NCI-H748 (cell line): ENCODE data around the gene TAMALIN.
"Not testable (repeated sequence)": the region's sequence is repeated elsewhere in the genome, so short reads cannot be mapped to it uniquely, and the experiment has no call there.

Experiments used
- DNase-seq: peaks from one replicate; lab custom pipeline; 2025; ENCODE audit not compliant: unreplicated experiment; lab: John Stamatoyannopoulos, UW

TAMALIN gene

DNA sequence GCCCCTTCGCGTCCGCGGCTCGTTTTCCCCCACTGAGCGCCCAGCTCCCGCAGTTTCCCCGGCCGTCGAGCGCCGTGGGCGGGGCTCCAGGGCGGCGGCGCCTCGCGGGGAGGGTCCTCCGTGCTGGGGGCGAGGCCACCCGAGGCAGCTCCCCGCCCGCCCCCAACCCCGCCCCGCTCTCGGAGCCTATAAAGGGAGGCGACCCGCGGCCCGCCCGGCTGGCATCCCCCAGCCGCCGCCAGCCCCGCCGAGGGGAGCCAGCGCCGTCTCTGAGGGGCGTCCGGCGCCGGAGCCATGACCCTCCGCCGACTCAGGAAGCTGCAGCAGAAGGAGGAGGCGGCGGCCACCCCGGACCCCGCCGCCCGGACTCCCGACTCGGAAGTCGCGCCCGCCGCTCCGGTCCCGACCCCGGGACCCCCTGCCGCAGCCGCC, at the start of gene TAMALIN:
TAMALIN (plus strand) TSS at position 221 of the 432 bp plus-strand sequence; CDS start at position 295, 74 bp downstream.
- DNase-seq: peak; percentile 71

DNA sequence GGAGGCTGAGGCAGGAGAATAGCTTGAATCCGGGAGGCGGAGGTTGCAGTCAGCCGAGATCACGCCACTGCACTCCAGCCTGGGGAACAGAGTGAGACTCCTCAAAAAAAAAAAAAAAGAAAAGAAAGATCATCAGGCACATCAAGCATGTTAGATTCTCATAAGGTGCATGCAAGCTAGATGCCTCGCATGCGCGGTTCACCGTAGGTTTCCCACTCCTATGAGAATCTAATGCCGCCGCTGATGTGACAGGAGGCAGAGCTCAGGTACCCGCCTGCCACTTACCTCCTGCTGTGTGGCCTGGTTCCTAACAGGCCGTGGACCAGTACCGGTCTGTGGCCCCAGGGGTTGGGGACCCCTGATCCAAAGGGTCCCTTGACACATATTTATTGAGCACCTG, 48.2 kb upstream of the TAMALIN start:
- DNase-seq: no peak

DNA sequence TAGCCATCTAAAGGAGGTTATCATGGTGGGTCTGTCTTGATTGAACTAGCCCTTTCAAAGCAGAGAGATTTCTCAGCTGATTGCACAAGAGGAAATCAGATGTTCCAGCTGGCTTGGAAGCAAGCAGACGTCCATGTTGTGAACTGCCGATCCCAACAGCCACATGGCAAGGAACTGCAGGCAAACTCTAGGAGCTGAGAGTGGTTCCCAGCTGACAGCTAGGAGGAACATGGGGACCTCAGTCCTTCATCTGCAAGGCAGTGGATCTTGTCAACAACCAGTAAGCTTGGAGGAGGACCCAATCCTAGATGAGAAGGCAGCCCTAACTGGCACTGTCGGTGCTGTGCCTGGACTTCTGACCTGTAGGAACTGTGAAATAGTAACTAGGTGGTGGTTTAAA, 47.5 kb upstream of the TAMALIN start:
- DNase-seq: no peak

DNA sequence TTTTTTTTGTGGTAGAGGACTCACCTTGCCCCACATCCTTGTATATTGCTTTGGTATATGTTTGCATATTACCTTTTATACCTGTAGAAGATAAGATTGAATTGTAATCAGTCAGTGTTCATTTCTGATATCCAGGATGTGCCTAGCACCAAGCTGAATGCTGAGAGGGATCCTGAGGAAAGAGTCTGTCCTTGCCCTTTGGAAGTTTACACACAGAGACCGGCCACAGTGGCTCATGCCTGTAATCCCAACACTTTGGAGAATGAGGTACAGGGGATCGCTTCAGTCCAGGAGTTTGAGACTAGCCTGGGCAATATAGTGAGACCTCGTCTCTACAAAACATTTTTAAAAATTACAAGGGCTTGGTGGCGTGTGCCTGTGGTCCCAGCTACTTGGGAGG, 46.8 kb upstream of the TAMALIN start:
- no peak for DNase-seq

DNA sequence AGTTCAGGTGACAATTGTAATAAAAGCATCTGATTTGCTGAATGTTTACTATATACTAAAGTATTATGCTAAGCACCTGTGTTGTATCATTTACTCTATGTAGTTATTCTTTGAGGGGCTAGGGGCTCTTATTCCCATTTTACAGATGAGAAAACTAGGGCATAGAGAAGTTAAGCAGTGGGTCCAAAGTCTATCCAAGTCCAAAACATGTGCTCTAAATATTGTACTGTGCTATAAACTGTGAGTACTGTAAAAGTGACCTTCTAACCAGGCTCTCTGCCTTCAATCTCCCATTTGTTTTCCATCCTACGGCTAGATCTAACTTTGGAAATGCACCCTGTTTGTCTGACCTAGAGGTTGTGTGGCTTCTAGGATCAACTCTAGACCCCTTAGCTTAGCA, 46.3 kb upstream of the TAMALIN start:
- DNase-seq: no peak

DNA sequence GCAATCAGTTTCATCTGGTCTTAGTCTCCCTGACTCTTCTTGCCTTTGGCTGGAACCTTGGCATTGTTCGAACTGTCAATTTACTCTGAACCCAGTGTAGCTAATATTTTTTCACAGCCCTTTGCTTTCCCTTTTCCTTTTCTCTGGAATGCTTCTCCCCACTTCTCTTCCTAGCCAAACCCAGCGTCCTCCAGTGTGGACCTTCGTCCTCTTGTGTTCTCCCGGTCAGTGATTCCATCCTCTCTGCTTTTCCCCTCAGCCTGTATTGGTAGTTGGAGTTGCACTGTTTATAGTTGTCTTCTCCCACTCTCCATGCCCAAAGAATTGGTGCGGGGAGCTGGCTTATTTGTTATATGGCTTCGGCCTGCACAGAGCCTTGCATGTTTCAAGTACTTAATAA, 45.9 kb upstream of the TAMALIN start:
- no peak for DNase-seq

DNA sequence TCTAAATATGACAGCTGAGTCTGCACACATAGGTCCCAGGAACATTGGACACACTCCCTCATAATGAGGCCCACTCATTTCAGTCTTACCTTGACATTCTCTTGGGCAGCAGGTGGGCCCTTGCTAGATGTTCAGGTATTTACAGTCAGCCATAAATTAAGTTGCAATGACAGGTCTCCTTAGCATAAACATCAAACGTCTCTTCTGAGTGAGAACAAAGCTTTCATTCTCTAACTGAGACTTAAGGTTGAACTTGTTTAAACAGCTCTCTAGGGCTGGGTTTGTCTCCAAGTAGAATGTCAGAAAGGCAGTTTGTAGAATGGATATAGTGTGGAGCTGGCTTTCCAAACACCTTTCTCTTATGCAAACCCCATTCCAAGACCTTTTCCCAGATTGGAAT, 44.9 kb upstream of the TAMALIN start:
- no peak for DNase-seq

DNA sequence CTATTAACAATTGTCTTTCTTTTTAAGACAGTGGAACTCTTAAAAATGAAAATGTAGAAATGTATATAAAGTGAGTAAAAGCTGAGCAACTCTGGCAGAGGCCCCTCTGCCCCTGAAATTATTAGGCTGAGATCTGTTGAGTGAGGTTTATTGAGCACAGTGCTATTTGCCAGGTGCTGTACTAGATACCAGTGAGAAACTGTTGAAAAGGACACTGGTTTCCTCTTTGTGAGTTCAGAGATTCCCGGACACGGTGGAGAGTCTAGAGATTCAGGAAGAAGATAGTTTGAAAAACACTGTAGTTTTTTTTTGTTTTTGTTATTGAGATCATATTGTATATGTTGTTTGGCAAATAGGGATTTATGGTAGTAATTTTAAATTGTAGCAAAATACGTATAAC, 44.0 kb upstream of the TAMALIN start:
- DNase-seq: no peak

DNA sequence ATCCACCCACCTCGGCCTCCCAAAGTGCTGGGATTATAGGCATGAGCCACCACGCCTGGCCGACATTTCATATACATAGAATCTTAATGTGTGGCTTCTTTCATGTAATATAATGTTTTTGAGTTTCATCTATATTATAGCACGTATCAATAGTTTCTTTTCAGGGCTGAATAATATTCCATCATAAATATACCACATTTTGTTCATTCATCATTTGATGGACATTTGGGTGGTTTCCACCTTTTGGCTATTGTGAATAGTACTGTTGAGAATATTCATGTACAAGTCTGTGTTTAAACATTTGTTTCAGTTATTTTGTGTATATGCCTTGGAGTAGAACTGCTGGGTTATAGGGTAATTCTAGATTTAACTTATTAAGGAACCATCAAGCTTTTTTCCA, 43.3 kb upstream of the TAMALIN start:
- DNase-seq: no peak

DNA sequence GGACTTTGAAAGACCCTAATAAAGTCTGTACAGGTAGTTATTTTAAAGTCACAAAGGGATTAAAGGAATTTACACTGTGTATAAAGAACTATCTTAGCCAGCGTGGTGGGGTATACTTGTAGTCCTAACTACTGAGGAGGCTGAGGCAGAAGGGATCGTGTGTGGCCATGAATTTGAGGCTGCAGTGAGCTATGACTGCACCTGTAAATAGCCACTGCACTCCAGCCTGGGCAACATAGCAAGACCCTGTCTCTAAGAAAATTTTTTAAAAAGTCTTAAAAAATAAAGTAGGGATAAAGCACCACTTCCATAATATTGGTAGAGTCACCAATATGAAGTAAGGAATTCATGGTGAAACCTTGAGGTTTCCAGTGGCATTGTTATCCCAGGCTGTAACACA, 37.1 kb upstream of the TAMALIN start:
- DNase-seq: no peak

DNA sequence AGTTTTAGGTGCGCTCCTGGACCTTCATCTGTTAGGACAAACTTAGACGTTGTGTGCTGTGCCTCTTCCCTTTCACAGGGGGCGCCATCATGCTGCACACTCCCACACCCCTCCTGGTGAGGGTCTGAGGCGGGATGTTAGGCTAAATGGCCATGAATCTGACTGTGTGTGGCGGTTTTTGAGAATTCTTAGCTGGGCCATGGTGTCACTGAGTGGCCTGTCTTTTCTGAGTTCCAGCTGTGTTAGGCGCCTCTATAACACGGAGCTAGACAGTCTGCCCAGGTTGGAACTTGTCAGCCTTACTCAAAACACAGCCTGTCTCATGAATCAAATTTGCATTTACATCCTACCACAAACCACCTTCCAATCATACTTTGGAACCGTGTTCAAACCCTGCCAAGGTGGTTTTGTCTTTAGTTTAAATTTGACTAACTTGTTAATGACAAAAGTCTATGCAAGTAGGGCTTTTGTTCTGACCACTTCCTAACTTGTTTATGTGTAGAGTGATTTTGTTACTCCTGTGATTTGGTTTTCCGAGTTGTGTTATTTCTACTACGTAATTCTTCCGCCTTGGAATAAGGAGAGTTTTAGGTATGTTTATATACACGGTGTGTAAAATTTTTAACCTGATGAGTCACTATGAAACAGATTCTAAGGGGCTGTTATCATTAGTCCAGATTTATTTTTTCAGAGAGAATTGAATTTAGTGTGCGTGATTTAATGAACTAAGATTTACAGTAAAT, 35.7 kb upstream of the TAMALIN start:
- peak; percentile 10 for DNase-seq

DNA sequence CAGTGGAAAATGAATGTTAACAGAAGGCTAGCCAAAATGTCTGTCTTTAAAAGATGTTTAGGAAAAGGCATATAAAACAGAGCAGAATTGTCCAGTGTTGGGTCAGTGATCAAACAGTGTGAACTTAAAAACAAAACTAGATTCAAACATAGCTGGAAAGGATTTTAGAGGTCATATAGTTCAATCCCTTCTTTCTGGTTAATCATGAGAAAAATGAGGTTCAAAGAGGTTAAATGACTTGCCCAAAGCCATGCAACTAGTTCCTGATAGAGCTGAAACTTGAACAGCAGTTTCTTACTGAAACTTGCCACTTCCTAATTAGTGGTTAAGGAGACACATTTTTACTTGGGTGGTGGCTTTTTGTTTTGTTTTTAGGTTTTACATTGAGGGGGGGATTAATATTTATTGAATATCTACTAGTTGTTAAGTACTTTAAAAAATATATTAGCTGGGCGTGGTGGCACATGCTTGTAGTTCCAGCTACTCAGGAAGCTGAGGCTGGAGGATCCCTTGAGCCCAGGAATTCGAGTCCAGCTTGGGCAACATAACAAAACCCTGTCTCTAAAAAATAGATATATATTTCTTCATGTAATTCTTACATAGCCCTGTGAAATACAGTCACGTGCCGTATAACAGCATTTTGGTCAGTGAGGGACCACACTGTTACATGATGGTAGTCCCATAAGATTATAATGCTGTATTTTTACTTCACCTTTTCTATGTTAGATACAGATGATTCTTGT, 34.9 kb upstream of the TAMALIN start:
- no peak for DNase-seq

DNA sequence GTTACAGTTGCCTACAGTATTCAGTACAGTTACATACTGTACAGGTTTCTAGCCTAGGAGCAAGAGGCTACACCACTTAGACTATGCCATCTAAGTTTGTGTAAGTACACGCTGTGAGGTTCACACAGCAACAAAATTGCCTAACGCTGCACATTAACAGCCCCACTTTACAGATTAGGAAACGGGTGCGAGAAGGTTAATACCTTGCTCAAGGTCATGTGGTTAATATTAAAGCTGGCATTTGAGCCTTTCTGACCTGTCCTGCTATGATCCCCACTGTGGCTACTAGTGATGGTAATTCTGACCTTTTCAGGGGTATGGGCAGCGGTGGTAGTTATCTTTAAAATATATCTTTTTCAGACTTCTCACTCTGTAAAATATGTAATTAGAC, 34.3 kb upstream of the TAMALIN start:
- no peak for DNase-seq

DNA sequence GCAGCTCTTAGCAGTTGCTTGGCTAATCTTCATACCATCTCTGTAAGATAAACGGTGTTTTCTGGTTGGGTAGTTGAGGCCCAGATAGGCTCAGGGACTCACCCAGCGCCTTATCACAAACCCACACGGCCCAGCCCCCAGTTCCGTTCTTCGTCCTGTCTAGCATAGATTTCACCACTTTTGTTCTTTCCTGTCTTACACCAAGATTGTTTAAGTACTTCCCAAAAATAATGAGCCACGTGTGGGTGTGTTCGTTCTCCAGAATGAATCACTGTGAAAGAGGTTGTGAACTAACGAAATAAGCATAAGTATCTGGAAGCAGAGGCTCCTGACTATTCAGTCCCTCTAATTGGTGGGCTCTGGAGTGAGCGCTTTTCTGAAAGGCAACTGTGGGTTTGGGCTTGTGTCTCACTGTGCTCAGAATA, 33.9 kb upstream of the TAMALIN start:
- no peak for DNase-seq

DNA sequence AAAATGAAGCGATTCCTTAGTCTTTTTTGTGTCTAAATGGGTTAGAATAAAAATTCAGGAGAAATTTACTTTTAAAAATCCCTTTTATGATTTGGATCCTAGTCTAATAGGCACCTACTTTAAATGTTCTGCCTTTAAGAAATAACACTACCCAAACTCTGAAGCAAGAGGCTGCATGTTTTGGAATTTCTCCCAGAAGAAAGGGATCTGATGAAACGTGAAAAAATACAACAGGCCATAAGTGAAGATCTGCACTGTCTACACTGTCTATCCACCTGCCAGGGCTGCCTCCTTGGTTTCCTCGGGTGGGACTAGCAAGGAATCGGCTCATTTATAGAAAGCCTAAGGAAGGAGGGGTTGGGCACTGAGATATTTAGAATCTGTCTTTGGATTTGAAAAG, 33.2 kb upstream of the TAMALIN start:
- no peak for DNase-seq

DNA sequence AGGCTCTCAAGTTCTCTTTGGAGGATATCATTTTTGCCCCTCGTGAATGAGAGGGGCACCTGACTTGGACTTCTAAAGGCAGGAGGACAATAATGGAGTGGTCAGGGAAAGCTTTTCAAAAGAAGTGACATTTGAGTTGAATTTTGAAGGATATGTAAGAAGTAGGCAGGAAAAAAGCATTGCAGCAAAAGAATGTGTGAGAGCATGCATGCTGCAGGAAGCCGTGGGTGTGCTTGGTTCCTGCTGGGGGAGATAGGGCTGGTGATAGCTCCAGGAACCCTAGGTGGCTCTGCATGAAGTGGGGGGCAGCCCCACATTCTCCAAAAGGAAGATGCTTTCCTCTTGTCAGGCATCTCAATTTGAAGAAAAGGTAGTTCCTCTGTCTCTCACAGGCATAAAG, 32.1 kb upstream of the TAMALIN start:
- no peak for DNase-seq

DNA sequence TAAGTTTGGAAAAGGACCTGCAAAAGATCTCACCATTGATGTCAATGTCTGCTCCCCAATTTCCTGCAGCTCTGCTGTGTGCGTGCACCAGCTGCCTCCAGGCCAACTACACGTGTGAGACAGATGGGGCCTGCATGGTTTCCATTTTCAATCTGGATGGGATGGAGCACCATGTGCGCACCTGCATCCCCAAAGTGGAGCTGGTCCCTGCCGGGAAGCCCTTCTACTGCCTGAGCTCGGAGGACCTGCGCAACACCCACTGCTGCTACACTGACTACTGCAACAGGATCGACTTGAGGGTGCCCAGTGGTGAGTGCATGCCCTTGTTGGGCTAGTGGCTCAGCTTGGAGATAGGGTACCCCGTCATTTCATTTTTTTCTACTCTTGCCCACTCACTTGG, 31.6 kb upstream of the TAMALIN start:
- no peak for DNase-seq

DNA sequence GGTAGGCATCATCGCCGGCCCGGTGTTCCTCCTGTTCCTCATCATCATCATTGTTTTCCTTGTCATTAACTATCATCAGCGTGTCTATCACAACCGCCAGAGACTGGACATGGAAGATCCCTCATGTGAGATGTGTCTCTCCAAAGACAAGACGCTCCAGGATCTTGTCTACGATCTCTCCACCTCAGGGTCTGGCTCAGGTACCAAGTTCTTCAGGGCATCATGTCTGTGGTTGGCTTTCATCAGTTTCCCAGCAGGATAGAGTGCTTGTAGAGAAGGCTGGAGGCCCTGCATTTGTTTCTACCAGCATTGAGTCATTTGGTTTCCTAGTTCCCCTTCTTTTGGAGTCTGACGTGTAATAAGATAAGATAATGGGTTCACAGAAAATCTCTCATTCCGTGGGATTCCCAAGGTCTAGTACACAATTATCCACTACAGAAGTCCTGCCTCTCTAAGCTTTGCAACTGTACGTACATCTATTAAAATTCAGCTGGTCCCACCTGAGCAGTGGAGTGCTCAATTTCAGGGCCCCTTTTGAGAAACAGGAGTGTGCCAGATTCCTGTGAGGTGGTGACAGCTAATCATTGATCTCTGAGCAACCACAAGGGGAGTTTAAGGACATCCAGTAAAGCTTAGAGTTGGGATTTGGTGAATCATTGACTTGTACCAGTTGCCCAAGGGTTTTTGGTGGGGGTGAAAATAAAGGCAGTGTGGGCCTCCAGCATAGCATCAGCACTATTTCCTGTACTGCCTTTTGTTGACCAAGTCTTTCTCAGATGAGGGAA, 30.2 kb upstream of the TAMALIN start:
- DNase-seq: no peak

DNA sequence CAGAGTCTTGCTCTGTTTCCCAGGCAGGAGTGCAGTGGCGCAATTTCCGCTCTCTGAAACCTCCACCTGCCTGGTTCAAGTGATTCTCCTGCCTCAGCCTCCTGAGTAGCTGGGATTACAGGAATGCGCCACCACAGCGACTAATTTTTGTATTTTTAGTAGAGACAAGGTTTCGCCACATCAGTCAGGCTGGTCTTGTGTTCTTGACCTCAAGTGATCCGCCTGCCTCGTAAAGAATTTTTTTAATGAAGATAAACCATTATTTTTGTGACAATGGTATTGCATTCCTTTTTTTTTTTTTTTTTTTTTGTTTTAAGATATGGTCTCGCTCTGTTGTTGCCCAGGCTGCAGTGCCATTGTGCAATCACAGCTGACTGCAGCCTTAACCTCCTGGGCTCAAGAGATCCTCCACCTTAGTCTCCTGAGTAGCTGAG, 29.4 kb upstream of the TAMALIN start:
- DNase-seq: no peak

DNA sequence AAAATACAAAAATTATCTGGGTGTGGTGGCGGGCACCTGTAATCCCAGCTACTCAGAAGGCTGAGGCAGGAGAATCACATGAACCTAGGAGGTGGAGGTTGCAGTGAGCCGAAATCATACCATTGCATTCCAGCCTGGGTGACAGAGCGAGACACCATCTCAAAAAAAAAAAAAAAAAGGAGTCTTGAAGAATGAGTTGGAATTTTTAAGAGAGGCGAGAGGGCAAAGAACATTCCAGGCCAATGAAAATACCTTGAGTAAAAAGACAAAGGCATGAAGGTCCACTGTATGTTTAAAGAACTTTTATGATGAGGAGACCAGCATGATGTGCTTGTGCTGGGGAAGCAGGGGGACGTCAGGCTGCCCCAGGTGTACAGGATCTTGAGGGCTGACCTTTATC, 27.4 kb upstream of the TAMALIN start:
- not testable (repeated sequence) for DNase-seq

DNA sequence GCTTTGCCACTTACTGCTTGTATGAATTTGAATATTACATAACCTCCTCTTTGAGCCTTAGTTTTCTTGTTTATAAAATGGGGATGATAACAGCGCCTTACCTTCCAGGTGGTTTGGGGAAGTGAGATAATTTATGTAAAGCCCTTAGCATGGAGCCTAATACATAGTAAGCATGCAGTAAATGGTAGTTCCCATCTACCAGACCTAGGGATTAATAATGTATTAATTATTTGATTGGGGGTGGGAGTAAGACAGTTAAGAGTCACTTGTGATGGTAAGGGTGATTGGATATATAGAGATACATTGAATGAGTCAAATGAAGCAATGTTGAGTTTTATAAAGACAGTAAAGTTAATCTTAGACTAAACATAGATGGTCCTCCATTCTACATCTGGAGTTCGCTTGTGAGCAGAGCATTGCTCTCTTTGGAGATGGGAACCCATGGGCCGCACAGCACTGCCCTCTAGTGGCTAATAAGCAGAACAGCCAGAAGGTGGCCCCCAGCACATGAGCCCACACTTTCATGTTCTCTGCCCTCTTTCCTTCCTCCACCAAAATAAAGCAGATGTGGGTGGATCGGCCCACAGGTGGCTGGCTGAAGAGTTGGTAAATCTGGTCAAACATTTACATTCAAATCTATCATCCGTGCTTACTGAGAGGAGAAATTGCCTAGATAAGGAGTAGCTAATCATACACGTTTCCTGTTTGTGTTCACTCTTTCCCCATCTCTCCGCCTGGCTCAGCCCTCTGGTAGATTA, 26.5 kb upstream of the TAMALIN start:
- peak; percentile 54 for DNase-seq
